Coronary artery (tissue), 2 donors: ENCODE results near the gene SPAG17.

Source experiments
- DNase-seq: peaks from one replicate; pipeline ENCODE4 v3.0.0-alpha.2; 2017; ENCODE audit warnings: low spot score
- H3K27ac ChIP-seq, 2 donors: fragments of 200-600 bp; sonication (generic); one replicate each; pipeline ENCODE4 v1.5.1; 2016 to 2019
- H3K4me3 ChIP-seq: fragments of 200-600 bp; sonication (generic); 2 replicates; pipeline ENCODE4 v1.5.1; 2016; ENCODE audit warnings: mild to moderate bottlenecking, moderate library complexity
- TF ChIP-seq, protein P1 (sequence below): fragments of 200-600 bp; sonication (generic); IDR thresholded peaks from one replicate; pipeline ENCODE4 v1.5.1; 2019; ENCODE audit warnings: antibody characterized with exemption

Gene SPAG17

DNA sequence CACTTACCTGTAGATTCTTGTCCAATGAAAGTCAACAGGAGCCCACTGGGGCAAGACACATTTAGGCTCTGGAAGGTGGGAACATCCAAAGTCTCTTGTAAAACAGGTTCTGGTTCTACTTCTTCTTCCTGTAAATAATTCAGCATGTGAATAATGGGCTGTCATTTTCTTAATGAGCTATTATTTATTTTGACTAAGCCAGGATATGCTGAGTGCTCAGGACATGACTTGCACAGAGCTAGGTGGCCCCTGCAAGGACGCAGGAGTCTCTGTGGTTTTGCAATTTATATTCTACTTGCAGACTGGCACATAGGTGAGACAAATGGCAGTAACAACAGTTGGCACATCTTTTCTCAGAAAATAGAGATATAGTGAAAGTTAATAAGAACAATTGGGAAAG is 156.8 kb downstream of the SPAG17 start:
- Histone ChIP-seq H3K4me3 (no peak overlapping the region), H3K27ac (no peak overlapping the region)
- TF ChIP-seq, protein P1, sequence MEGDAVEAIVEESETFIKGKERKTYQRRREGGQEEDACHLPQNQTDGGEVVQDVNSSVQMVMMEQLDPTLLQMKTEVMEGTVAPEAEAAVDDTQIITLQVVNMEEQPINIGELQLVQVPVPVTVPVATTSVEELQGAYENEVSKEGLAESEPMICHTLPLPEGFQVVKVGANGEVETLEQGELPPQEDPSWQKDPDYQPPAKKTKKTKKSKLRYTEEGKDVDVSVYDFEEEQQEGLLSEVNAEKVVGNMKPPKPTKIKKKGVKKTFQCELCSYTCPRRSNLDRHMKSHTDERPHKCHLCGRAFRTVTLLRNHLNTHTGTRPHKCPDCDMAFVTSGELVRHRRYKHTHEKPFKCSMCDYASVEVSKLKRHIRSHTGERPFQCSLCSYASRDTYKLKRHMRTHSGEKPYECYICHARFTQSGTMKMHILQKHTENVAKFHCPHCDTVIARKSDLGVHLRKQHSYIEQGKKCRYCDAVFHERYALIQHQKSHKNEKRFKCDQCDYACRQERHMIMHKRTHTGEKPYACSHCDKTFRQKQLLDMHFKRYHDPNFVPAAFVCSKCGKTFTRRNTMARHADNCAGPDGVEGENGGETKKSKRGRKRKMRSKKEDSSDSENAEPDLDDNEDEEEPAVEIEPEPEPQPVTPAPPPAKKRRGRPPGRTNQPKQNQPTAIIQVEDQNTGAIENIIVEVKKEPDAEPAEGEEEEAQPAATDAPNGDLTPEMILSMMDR = no peak
- no peak for DNase-seq

DNA sequence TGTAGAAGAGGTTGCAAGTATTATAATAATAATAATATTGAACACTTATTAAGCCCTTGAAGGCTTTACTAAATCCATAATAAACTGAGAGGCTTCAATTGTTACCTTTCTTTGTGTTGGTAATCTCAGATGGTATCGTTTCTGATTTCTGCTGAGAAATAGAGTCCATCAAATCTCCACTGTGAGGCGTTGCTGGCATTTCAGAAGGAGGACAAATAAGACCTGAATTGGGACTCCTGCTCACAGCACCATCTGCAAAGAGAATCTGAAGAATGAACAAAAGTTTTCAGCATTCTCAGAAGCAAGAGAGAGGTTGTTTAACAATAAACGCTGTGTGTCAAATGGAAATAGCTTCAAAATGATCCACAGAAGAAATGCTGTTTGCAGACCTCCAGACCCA is 161.8 kb downstream of the SPAG17 start:
- TF ChIP-seq, protein P1 = no peak
- H3K4me3 ChIP-seq = no peak overlapping the region
- DNase-seq = no peak

DNA sequence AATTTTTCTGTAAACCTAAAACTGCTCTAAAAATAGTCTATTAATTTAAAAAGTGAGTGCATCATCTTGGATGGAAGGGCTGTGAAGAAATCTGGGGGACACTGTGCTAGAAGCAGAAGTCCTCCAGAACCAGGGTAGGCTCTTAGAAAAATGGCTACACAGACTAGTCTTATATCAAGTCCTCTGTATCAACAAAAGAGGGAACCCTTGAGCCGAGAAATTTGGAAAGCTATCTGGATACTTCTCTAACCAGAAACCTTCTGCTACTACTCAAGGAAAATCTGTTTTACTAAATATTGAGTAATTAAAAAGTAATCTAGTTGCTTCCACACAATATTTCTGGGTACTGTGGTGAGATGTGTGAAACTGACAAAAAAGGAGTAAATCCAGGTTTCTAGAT is 163.4 kb downstream of the SPAG17 start:
- Histone ChIP-seq H3K27ac (no peak overlapping the region), H3K4me3 (no peak overlapping the region)
- TF ChIP-seq, protein P1 = no peak
- no peak for DNase-seq

More for the DNA sequence above, 161.8 kb downstream of the SPAG17 start:
- H3K27ac ChIP-seq = no peak overlapping the region

DNA sequence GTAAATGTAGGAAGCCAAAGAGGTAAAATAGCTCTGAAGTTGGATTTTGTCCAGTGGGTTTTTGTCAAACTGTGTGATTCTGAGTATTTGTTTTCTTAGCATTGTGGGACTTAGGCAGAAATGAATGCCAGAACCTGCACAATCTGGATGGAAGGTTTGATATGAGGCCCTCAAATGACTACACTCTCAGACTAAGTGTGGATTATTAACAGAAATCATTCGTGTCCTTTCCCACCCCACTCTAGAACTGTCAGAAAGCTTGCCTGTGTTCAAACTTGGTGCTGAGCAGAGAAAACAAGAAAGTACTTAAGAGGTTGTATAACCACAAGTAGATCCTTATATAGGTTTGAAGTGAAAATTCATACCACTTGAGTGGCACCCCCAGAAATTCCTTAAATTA is 167.0 kb downstream of the SPAG17 start:
- DNase-seq = no peak
- Histone ChIP-seq H3K27ac (no peak overlapping the region), H3K4me3 (no peak overlapping the region)
- TF ChIP-seq, protein P1 = no peak

DNA sequence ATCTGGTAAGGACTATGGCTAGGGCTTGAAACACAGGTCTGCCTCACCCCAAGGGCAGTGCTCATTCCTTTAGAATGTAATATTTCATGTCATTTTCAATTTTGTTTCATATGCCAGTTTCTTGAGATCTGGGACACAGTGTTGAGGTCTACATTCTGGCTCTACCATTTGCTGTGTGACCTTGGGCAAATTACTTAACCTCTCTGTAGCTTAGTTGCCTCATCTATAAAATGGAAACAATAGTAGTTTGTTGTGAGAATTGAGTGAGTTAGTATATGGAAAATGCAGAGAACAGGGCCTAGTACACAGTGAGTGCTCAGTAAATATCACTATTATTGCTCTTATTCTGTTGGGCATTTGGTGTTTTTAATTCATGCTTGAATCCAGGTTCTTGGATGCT is 171.1 kb downstream of the SPAG17 start:
- DNase-seq = no peak
- H3K4me3 ChIP-seq = no peak overlapping the region
- H3K27ac ChIP-seq = no peak overlapping the region
- TF ChIP-seq, protein P1 = no peak

DNA sequence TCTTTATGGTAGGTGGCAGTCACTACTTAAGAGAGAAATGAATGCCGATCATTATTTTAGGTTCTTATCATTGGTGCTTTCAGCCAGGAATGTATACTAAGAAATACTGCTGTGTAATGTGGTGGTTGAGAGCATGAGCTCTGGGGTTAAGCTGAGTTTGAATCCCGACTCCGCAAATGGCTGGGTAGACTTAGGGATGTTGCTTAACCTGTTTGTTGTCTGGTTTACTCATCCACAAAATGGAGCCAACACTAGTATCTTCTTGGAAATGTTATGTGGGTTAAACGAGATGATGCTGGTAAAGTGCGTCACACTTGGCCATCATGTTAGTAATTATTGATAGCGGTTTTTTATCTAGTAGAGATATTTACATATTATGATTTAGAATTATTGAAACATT is 171.7 kb downstream of the SPAG17 start:
- no peak for DNase-seq
- TF ChIP-seq, protein P1 = no peak
- Histone ChIP-seq H3K4me3 (no peak overlapping the region), H3K27ac (no peak overlapping the region)

DNA sequence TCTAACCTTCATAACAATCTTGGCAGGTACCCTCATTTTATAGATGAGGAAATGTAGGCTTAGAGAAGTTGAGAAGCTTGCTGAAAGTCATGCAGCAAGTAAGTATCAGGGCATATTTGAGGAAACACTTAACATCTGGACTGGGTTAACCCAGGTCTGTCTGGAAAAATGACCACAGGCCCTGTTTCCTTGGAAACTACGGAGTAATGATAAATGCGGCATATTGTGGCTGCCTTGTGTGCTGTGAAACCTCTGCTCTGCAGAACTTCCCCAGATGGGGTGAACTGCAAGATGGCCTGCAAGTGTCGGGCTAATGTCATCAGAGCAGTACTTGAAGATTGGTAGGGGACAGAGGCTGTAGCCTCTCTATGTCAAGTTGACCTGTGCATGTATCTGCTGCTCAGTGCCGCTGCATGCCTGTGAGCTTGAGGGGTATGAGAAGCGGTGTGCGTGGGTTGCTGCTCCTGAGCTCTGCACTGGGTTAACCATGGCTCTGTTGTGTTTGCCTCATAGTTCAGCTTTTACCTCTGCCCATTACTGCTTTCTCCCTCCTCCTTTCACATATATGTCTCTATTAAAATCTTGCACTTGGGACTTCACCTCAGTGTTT is 172.4 kb downstream of the SPAG17 start:
- TF ChIP-seq, protein P1 = no peak
- no peak for DNase-seq
- Histone ChIP-seq H3K4me3 (no peak overlapping the region), H3K27ac (no peak overlapping the region)
